ENCODE data around the gene DXO.

- TF ChIP-seq CTCF (IDR thresholded peaks at IDR 0.05) = no peak
- no peak for TF ChIP-seq EP300 (IDR thresholded peaks at IDR 0.05)
Measured at GRCh38 chr6:31968326-31968725, 3.6 kb downstream of the DXO start.

All from tibial nerve (tissue), 4 donors.